Measurements from ENCODE around the gene C5orf52. TPM values are rescaled to one million over a fixed set of nuclear protein-coding genes. Genes with fewer than 3 reads are reported as not detected.
"Not testable (repeated sequence)": the region's sequence is repeated elsewhere in the genome, so short reads cannot be mapped to it uniquely, and the experiment has no call there.

The C5orf52 gene
- total RNA-seq, 2 experiments from 2014 or later: not detected

- Mint-ChIP-seq H3K27me3 (no peaks in the 10 kb centered on the region), H3K4me1 (no peaks in the 10 kb centered on the region), H3K36me3 (ENCODE audit: low read depth) (no peaks in the 10 kb centered on the region), H3K27ac (no peak overlapping the region), H3K4me3 (no peak overlapping the region), H3K9me3 (no peaks in the 10 kb centered on the region)
- POLR2A ChIA-PET: no interaction called here
- CTCF ChIA-PET: interaction anchor here (0.7 to 1.6 kb wide), 3 partner anchors 8 to 56 kb away, joined by 3 to 7 read pairs (median 4); no protein-coding TSS in a partner anchor
- DNase-seq: no peak
Measured at GRCh38 chr5:157682257-157682656, 10.9 kb downstream of the C5orf52 start.

- DNase-seq; CTCF ChIA-PET; H3K27me3 Mint-ChIP-seq; H3K4me1 Mint-ChIP-seq; H3K27ac Mint-ChIP-seq; H3K4me3 Mint-ChIP-seq; POLR2A ChIA-PET; H3K9me3 Mint-ChIP-seq; H3K36me3 Mint-ChIP-seq (ENCODE audit: low read depth): not testable (repeated sequence)
Measured at GRCh38 chr5:157686276-157687197, 15.2 kb downstream of the C5orf52 start.

GRCh38 chr5:157687198-157687554 lies 15.8 kb downstream of the C5orf52 start:
- peaks cover 1% of the 10 kb centered on the region for H3K27me3 Mint-ChIP-seq
- H3K4me3 Mint-ChIP-seq: no peak overlapping the region
- no peaks in the 10 kb centered on the region for H3K4me1 Mint-ChIP-seq
- CTCF ChIA-PET: no interaction called here
- POLR2A ChIA-PET: no interaction called here
- peaks cover 5% of the 10 kb centered on the region for H3K36me3 Mint-ChIP-seq (ENCODE audit: low read depth)
- DNase-seq: no peak
- no peak overlapping the region for H3K27ac Mint-ChIP-seq
- peaks cover 9% of the 10 kb centered on the region for H3K9me3 Mint-ChIP-seq

GRCh38 chr5:157689942-157690689 lies 18.8 kb downstream of the C5orf52 start:
- Mint-ChIP-seq H3K36me3 (ENCODE audit: low read depth) (peaks cover 5% of the 10 kb centered on the region), H3K4me1 (no peaks in the 10 kb centered on the region), H3K9me3 (peaks cover 9% of the 10 kb centered on the region)

GRCh38 chr5:157690690-157691433 lies 19.5 kb downstream of the C5orf52 start:
- Mint-ChIP-seq H3K9me3 (peaks cover 9% of the 10 kb centered on the region), H3K4me3 (no peak overlapping the region), H3K27ac (no peak overlapping the region), H3K27me3 (peaks cover 1% of the 10 kb centered on the region), H3K4me1 (no peaks in the 10 kb centered on the region), H3K36me3 (ENCODE audit: low read depth) (peaks cover 5% of the 10 kb centered on the region)
- no peak for DNase-seq
- POLR2A ChIA-PET: no interaction called here
- CTCF ChIA-PET: interaction anchor here (0.6 to 2.4 kb wide), 13 partner anchors 9 to 133 kb away, joined by 3 to 9 read pairs (median 4); no protein-coding TSS in a partner anchor

More at GRCh38 chr5:157689942-157690689, 18.8 kb downstream of the C5orf52 start:
- POLR2A ChIA-PET: no interaction called here
- Mint-ChIP-seq H3K27ac (no peak overlapping the region), H3K4me3 (no peak overlapping the region), H3K27me3 (peaks cover 1% of the 10 kb centered on the region)
- DNase-seq: peak; percentile 38
- CTCF ChIA-PET: interaction anchor here (0.6 to 2.4 kb wide), 15 partner anchors 9 to 214 kb away, joined by 3 to 9 read pairs (median 4); no protein-coding TSS in a partner anchor

- H3K27me3 Mint-ChIP-seq; H3K4me1 Mint-ChIP-seq; H3K4me3 Mint-ChIP-seq; DNase-seq; H3K27ac Mint-ChIP-seq; H3K36me3 Mint-ChIP-seq (ENCODE audit: low read depth); POLR2A ChIA-PET: not testable (repeated sequence)
- H3K9me3 Mint-ChIP-seq: peaks cover 18% of the 10 kb centered on the region
- CTCF ChIA-PET: interaction anchor here (1.7 kb wide), 1 partner anchor 25 kb away, joined by 6 read pairs; no protein-coding TSS in a partner anchor
Measured at GRCh38 chr5:157693816-157694215, 22.5 kb downstream of the C5orf52 start.

- H3K36me3 Mint-ChIP-seq (ENCODE audit: low read depth); H3K4me1 Mint-ChIP-seq; H3K27me3 Mint-ChIP-seq; H3K4me3 Mint-ChIP-seq; CTCF ChIA-PET; POLR2A ChIA-PET; H3K27ac Mint-ChIP-seq; DNase-seq: not testable (repeated sequence)
- H3K9me3 Mint-ChIP-seq: peaks cover 17% of the 10 kb centered on the region
Measured at GRCh38 chr5:157696154-157696553, 24.8 kb downstream of the C5orf52 start.

GRCh38 chr5:157698674-157699073 lies 27.3 kb downstream of the C5orf52 start:
- H3K36me3 Mint-ChIP-seq (ENCODE audit: low read depth); H3K4me1 Mint-ChIP-seq; DNase-seq; H3K27me3 Mint-ChIP-seq; H3K4me3 Mint-ChIP-seq; H3K27ac Mint-ChIP-seq; POLR2A ChIA-PET; CTCF ChIA-PET: not testable (repeated sequence)
- peaks cover 13% of the 10 kb centered on the region for H3K9me3 Mint-ChIP-seq

- POLR2A ChIA-PET: no interaction called here
- H3K4me3 Mint-ChIP-seq: no peak overlapping the region
- peaks cover 8% of the 10 kb centered on the region for H3K27me3 Mint-ChIP-seq
- H3K27ac Mint-ChIP-seq: no peak overlapping the region
- peaks cover 5% of the 10 kb centered on the region for H3K9me3 Mint-ChIP-seq
- H3K4me1 Mint-ChIP-seq: no peaks in the 10 kb centered on the region
- CTCF ChIA-PET: no interaction called here
- DNase-seq: no peak
- H3K36me3 Mint-ChIP-seq (ENCODE audit: low read depth): no peaks in the 10 kb centered on the region
Measured at GRCh38 chr5:157703736-157704135, 32.4 kb downstream of the C5orf52 start.

- H3K4me3 Mint-ChIP-seq: no peak overlapping the region
Measured at GRCh38 chr5:157708866-157709265, 37.5 kb downstream of the C5orf52 start.

GRCh38 chr5:157709346-157709745 lies 38.0 kb downstream of the C5orf52 start:
- H3K9me3 Mint-ChIP-seq: no peaks in the 10 kb centered on the region
- H3K27ac Mint-ChIP-seq: no peak overlapping the region
- H3K27me3 Mint-ChIP-seq: peaks cover 6% of the 10 kb centered on the region
- ChIA-PET CTCF (interaction anchor here (1.0 to 2.6 kb wide), 2 partner anchors 8 to 9 kb away, joined by 3 to 9 read pairs; no protein-coding TSS in a partner anchor), POLR2A (no interaction called here)
- no peak for DNase-seq
- no peak overlapping the region for H3K4me3 Mint-ChIP-seq
- peaks cover 2% of the 10 kb centered on the region for H3K36me3 Mint-ChIP-seq (ENCODE audit: low read depth)
- peaks cover 17% of the 10 kb centered on the region for H3K4me1 Mint-ChIP-seq

More at GRCh38 chr5:157708866-157709265, 37.5 kb downstream of the C5orf52 start:
- Mint-ChIP-seq H3K27me3 (peaks cover 8% of the 10 kb centered on the region), H3K27ac (no peak overlapping the region), H3K36me3 (ENCODE audit: low read depth) (peaks cover 2% of the 10 kb centered on the region), H3K9me3 (no peaks in the 10 kb centered on the region), H3K4me1 (peaks cover 15% of the 10 kb centered on the region)
- DNase-seq: no peak
- POLR2A ChIA-PET: no interaction called here
- CTCF ChIA-PET: interaction anchor here (1.0 to 2.6 kb wide), 2 partner anchors 8 to 9 kb away, joined by 3 to 9 read pairs; no protein-coding TSS in a partner anchor

- peaks cover 2% of the 10 kb centered on the region for H3K36me3 Mint-ChIP-seq (ENCODE audit: low read depth)
- H3K27ac Mint-ChIP-seq: no peak overlapping the region
- no peaks in the 10 kb centered on the region for H3K9me3 Mint-ChIP-seq
- peaks cover 22% of the 10 kb centered on the region for H3K4me1 Mint-ChIP-seq
- ChIA-PET CTCF (interaction anchor here (1.0 kb wide), 1 partner anchor 33 kb away, joined by 4 read pairs; the partner anchor contains the start of gene LSM11), POLR2A (no interaction called here)
- peaks cover 1% of the 10 kb centered on the region for H3K27me3 Mint-ChIP-seq
- DNase-seq: no peak
- no peak overlapping the region for H3K4me3 Mint-ChIP-seq
Measured at GRCh38 chr5:157710431-157710830, 39.1 kb downstream of the C5orf52 start.
